C1 segment of cervical spinal cord (tissue), 14 donors: Measurements from ENCODE around the gene ZNF184.

ENCODE experiments used
- DNase-seq, 14 donors: peaks; one replicate each; lab custom pipeline; 2025; lab: John Stamatoyannopoulos, UW

The ZNF184 gene

DNA sequence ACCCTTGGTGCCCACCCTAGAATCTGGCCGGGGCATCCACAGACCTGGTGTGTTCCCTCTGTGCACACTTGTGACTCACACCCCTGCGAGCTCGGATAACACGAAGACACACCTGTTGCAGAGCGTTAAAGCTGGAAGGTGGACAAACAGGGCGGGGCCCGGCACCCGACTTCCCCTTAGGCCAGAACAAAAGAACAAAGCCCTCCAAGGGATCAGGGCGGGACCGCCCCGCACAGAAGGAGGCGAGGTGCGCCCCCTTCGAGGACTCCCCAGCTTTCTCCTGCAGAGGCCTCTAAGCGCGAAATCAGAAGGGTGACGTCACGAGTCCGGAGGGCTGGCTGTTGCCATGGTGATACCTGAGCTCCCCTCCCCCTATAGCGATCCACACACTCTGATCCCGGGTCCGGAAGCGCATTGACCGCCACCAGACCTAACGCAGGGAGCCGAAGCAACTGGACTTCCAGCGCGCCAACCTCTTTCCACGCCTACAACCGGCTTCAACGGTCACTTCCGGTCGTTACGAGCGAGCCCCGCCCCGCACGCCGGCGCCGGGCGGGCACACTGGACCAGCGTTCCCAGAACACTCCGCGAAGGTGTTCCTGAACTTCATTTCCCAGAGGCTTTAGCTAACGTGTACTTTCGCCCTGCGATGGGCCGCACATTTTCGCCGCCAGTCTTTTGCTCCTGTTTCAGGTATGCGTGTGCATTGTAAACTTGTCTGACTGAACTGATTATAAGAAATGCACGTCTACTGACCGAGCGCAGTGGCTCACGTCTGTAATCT lies at the start of gene ZNF184:
Gene ZNF184, minus strand, starts transcription at position 489 of the 784 bp plus-strand sequence. CDS start 811 bp downstream, outside the sequence.
- peak; percentile 43 to 96 (median 92) for DNase-seq

DNA sequence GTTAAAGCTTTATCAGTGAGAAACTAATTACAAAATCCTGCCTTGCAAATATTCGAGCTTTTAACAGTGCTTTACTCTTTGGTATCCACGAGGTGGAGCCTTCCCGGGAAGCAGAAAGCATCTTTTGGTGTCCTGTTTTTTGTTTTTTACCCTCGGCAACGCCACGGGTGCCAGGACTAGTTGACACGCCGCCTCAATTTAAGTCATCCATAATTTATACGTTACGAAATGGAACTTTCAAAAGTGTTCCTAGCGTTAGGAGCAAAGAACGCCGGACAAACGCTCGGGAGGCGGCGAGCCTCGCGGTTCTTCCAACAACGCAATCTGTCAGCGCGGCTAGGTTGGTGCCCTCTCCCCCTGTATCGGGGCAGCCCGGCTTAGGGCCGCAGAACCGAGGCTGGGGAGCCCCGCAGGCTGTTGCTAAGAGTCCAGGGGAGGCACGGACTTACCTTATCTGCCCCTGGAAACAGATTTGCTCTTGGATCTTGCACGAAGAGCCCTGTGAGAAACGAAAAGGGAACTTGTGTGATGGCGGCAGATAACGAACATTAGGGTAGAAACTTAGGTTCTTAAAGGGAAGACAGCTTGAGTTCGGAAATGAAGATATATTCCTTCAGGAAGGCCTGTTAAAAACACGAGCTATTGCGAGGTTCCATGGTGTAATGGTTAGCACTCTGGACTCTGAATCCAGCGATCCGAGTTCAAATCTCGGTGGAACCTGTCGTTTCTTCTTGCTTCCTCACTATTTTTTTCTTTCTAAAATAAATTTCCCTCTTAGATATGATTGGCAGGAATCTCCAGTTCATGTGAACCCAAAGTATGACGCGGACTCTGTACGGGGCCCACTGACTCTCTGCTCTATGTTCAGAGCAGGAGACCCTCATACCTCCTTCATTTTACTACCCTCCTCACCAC lies 46.2 kb upstream of the ZNF184 start:
- DNase-seq, result peak in 12 of 14 donors; percentile 3 to 87 (median 68)

DNA sequence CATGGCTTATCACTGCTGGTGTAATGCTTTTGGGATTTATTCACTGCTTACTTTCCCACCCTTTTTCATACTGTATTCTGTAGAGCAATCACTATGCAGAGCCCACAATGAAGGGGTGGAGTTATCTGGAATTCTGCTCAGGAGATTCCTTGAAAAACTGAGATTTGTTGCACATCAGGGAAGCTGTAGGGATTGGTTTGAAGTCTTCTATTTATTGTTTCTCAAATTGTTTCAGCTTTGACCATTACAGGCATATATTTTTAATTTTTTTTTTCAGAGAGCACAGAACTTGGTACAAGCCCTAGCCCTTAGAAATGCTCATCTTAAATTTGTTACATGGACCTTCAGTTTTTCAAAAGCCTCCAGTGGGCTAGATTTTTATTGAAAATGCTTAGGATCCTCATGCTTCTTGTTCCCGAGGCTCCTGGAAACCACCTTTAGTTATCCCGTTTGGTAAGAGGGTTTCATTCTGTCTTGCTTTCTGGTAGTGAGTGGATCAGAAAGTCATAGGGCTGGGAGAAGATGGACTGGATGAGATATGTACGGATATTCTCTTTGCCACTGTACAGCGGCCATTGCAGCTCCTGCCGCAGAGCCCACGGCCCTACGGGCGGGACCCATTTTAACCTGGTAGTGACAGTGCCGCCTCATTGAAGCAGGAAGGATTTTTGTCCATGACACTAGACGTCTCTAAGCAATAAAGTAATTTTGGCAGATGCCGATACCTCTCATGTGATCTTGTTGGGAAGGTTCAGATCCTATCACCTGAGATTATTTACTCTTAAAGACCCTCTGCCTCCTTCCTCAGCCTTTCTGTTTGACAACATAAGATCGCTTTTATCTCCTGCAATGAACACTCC lies 45.3 kb upstream of the ZNF184 start:
- DNase-seq, result peak in 3 of 14 donors; percentile 0 to 77 (median 3)

DNA sequence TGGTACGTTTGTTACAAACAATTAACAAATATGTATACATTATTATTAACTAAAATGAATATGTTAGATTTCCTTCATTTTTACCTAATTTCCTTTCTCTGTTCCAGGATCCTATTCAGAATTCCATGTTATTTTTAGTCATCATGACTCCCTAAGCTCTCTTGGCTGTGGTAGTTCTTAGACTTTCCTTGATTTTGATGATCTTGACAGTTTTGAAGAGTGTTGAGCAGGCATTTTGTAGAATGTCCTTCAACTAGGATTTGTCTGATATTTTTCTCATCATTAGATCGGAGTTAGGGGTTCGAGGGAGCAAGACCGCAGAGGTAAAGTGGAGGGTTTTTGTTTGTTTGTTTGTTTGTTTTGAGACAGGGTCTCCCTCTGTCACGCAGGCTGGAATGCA lies 44.3 kb upstream of the ZNF184 start:
- DNase-seq, result no peak

DNA sequence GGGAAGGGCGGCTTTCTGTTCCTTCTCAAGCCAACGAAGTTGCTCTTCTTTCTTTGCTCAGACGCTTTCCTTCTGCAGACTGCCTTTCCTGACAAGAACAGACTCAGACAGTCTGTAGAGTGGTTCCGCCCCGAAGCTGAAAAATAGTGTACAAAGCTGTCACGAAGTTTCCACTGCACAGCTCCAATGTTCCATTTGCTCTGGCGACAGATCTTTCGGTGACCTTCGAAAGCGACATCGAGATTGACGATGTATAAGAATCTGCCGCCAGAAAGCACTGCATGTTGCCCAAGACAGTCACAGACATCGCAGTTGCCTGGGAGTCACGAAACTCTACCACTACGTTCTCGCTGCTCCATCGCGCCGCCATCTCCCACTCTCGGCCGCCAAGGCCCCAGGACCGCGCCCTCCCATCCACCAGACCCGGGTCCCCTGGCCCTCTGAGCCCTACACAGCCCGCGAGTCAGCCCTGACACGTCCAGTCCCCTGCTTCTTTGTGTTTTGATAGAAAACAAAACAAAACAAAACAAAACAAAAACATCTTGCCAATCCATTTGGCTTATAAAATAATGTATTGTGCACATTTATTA lies 42.1 kb upstream of the ZNF184 start:
- DNase-seq, result no peak

DNA sequence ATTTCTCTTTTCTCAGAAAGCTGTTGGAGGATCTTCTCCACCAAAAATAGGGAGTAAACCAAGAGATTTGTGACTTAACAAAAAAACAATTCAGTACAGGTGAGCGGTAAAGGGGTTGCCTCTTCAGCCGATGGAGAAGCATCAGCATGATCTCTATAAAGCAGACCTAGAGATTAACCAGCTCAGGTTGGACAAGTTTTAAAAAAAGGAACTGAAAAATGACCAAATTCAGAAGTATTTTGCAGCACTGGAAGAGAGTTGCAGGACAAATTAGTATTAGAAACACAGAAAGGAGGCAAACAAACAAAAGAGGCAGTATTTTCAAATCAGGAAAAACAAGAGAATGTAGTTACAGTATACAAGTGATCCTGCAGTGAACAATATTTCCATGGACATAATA lies 39.6 kb upstream of the ZNF184 start:
- no peak for DNase-seq

DNA sequence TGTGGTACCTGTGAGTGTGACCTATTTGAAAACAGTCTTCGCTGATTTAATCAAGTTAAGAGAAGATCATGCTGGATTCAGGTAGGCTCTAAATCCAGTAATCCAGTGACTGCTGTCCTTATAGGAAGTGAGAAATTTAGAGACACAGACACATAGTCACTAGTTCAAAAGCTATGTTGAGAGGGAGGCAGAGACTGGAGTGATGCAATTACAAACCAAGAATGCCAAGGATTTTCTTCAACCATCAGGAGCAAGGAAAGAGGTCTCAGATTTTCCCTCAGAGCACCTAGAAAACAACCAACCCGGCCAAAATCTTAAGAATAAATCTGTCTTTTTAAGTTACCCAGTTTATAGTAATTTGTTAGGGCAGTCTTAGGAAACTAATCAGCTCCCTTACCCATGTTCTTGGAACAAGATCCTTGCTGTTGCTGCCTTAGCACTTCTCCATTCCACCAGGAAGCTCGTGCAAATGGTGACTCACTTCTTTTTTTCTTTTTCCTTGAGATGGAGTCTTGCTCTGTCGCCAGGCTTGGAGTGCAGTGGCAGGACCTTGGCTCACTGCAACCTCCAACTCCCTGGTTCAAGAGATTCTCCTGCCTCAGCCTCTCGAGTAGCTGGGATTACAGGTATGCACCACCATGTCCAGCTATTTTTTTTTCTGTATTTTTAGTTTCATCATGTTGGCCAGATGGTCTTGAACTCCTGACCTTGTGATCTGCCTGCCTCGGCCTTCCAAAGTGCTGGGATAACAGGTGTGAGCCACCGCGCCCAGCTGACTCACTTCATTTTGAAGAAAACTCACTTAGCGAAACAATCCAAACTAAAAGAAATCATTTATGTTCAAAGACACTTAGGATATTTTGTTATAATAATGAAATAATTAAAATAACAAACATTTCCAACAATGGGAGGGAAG lies 34.4 kb upstream of the ZNF184 start:
- DNase-seq, result no peak

DNA sequence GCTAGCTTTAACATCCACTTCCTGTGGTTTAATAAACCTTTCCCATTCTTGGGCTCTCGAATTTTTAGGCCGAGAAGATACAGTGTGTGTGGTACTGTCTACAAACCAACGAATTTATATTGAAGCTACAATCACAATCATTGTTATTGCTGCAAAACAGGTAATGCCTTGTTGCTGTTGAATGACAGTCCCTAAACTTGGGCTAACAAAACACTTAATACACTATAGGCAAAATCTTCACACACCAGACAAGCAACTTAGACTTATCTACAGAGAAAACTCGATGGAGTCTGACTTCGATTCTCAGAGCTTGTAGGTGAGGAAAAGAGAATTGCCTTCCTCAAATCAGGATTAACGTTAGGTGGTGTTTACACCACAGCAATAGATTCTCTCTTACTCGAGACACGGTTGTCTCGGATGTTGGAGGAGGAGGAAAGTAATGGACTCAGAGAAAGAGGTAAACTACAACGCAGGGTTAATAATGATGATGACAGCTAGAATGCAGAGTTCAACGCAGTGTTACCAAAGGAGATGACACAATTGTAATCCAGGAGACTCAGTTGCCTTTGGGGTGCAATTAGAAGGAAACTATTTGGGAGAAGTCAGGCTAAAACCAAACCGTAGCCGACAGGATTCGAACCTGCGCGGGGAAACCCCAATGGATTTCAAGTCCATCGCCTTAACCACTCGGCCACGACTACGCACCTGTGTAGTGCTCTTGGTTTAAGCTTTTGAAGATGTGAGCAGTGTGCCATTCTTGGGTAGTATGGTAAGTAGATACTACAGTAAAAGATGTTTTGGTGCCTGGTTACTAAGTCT lies 32.5 kb upstream of the ZNF184 start:
- peak in 1 of 14 donors; percentile 47 for DNase-seq

DNA sequence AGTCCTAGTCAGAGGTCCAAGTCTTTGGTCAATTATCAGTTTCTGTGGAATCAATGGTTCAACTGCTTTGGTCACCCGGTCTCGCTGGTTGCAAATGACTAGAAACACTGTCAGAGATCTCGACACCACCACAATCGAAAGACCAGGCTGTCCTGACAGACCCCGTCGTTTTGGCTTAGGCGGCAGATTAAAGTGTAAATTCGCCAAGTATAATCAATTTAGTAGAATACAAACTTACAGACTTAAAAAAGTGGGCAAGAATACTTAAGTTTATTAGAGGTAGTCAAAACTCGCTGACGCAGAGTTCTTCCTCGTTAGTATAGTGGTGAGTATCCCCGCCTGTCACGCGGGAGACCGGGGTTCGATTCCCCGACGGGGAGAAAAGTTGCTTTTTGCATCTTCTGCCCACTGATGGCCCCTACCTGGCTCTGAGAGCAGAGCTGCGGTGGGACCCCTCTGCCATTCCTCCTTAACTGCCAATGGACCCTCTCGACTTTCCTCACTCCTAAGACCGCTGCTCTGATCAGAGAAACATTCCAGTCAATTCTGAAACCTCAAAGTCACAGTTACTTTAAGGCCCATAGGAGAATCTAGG lies 30.6 kb upstream of the ZNF184 start:
- DNase-seq, result peak in 11 of 14 donors; percentile 5 to 52 (median 26)

DNA sequence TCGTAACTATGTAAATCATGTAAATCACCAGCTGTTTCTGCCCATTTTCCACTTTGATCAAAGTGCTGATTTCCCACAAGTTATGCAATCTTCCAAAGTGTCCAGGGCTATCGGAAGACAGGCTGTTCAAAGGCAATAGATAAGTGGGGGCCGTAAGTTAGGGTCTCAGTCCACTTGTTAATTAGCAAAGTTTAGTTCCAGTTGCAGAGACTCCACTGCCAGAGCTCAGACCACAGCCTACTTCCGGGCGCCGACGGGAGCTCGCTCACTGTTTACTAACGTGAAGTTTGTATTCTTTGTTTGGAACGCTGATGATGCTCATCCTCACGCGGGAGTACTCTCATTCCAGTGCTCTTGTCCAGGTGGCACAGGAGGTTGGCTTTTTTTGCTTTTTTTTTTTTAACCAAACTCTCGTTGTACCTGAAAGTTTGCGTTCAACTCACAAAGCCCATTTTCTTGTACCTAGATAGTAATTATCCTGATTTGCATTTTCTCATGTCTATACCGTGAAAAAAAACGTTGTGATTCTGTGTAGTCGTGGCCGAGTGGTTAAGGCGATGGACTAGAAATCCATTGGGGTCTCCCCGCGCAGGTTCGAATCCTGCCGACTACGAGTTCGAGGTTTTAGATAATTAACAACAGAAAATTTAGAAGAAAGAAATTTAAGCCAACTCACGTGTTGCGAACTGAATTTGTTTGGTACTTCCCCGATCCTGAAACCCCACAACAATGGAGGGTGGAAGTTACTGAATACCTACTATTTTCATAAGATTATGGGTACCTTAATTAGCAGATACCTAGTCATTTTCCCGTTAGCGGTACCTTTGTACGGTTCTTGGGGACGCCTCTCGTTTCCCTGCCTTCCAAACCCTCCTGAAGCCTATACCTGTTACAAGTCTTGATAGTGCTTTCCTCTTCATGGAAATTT lies 29.9 kb upstream of the ZNF184 start:
- peak in 6 of 14 donors; percentile 8 to 42 (median 19) for DNase-seq

DNA sequence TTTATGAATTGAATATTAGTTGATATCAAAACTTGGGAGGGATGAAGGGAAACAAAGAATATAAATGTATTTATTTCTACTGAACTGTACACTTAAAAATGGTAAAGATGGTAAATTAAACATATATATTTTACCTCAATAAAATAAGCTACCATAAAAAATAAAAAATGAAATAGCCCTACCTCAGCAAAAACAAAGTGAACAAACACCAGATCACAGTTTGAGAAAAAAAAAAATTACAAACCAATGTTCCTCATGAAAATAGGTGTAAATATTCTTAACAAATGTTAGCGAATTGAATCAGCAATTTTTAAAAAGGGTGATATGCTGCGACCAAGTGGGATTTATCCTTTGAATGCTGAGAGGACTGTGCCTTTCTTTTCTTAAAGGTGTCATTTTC lies 28.3 kb upstream of the ZNF184 start:
- DNase-seq, result no peak

DNA sequence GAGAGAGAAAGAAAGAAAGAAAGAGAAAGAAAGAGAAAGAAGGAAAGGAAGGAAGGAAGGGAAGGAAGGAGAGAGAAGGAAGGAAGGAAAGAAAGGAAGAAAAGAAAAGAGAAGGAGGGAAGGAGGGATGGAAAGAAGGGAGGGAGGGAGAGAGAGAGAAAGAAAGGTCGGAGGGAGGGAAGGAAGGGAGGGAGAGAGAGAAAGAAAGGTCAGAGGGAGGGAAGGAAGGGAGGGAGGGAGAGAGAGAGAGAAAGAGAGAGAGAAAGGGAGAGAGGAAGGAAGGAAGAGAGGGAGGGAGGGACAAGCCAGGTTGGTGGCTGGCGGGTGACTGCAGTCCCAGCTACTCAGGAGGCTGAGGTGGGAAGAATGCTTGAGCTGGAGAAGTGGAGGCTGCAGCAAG lies 27.3 kb upstream of the ZNF184 start:
- DNase-seq, result no peak

DNA sequence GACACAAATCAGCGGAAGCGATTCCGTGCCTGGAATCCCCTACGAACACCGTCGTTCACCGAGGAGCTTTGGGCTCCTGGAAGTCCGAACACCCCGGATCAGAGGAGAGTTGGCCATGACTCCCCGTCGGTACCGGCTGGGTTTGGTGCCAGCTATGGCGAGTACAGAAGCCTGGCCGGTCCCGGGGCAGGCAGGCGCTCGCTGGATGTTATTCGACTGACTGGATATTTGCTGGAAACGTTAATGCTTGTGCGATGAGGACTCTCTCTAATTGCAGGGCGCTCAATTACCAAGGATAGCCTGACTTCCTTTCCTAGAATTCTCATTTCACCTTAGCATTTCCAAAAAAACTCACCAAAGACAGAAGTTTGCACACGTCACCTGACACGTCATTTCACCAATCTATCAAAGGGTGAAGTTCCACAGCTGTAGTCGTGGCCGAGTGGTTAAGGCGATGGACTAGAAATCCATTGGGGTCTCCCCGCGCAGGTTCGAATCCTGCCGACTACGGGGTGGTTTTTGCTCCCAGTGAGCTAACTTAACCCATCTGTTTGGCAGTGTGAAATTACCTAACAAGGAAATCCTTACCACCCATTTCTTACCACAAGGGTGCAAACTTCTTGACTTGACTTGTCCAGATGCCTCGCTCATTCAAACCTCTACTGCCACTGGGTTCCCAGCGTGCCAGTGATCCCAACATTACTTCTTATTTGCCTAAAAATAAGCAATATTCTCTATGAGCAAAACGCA lies 22.7 kb upstream of the ZNF184 start:
- peak in 6 of 14 donors; percentile 5 to 25 (median 14) for DNase-seq

DNA sequence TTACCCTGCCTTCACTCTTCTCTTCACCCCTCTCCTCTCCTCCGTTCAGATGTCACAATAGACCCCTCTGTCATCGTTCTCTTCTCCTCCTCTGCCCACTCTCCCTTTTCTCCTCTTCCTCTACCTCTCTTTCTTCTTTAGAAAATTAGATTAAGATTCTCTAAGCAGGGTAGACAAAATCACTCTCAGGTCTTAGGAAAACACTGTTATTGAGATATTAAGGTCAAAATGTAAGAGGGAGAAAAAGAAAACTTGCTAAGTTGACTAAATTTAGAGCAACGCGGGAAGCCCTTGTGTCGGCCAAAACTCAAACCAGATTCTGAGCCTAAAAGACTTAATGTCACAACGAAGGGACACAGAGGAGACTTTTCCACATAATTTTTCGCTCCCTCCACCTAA lies 22.1 kb upstream of the ZNF184 start:
- no peak for DNase-seq

DNA sequence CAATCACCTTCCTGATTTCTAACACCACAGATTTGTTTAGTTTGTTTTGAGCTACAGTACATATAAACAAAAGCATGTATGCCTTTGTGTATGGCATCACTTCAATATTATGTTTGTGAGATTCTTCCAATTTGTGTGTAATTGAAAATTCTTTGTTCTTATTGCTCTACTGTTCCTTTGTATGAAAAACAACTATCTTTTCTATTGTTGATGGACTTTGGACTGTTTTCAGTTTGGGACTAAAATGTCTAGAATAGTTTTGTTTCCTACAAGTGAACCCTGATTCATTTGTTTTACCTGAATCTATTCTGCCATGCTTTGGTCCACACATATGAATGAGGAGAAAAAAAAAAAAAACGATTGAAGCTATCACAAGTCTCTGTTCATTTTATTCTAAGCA lies 21.2 kb upstream of the ZNF184 start:
- no peak for DNase-seq

DNA sequence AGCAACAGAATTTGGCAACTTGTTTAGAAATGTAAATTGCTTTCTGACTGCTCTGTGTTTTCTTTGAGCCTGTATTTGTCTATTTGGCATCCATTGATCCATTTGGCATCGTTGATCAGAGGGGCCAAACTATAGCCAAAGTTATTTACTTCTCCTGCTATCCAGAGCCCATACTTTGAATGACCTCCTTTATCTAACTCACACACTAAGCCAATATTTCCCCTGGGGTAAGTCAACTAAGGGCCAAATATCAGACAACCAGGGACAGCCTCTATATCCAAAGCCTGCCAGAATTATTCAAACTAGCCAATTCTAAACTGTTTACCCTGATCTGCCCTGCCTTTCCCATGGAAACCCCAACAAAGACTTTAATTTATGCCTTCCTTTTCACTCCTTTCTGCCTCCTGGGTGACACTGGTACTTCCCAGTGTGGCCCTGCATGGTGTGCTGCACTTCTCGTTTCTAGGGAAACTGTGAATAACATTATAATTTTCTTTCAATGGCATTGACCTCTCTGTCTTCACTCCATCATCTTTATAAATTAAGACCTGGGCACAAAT lies 19.8 kb upstream of the ZNF184 start:
- DNase-seq, result peak in 1 of 14 donors; percentile 20
